Measurements from ENCODE around the gene LINC01488.
A peak's percentile ranks its signal among the peaks of the same experiment; 100 is the strongest.

LINC01488 gene

DNA sequence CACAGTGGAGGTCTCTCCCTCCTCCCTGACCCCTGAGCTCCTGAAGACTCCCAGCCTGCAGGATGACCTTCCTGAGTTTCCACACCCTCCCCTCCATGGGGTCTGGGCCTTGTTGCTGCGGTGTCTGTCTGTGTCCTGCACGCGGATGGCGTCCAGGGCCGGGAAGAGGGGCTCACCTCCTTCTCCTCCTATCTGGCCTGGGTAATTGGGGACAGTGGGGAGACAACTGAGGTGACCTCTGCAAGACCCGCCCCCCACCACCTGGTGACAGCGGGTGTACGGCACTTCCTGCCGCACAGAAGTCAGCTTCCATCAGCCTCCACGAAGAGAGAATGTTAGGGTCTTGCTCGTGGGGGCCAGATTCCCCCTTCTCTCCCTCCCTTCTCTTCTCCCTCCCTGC lies 31.7 kb downstream of the LINC01488 start:
- DNase-seq = no peak

DNA sequence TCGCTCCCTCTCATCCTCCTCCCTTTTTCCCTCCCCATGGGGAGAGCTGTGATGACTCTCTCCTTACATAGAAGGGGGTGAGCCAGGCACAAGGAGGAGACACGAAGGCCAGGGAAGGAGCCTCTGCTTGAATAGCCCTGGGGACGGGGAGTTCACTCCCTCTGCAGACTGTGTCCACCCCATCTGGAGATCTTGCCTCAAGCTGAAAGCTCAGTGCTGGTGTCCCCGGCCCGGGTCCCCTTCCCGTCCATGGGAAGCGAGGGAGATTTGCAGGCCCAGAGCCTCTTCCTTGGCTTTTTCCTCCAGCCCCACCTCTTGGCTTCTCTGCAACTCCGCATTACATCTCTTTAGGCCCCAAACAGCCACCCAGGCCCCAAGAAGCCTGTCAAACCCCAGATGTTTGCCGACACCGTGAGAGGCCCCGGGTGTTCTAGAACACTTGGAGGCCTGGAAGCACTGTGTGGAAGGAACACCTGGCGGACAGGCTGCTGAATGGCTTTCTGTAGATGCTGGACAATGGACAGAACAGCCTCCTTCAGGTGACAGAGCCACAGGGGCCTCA lies 32.3 kb downstream of the LINC01488 start:
- no peak for DNase-seq

GRCh38 chr11:69514771-69515170 lies 33.3 kb downstream of the LINC01488 start:
- no peak for DNase-seq

GRCh38 chr11:69515271-69516245 lies 34.1 kb downstream of the LINC01488 start:
- no peak for DNase-seq

DNA sequence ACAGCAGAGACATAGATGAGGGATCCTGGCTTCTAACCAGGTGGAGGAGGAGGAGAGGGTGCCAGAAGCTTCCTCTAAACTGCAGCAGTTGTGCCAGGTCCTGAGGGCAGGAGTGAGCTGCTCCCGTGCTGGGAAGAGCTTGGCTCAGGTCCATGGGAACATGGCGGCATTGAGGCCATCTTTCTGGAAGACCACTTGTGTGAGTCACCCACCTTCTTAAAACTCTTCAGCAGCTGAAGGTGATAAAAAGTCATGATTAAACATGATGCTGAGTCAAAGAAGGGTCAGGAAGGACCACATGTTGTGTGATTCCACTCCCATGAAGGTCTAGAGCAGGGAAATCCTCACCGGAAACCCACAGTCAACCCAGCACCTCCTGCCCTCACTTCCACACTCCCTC lies 35.1 kb downstream of the LINC01488 start:
- no peak for DNase-seq

DNA sequence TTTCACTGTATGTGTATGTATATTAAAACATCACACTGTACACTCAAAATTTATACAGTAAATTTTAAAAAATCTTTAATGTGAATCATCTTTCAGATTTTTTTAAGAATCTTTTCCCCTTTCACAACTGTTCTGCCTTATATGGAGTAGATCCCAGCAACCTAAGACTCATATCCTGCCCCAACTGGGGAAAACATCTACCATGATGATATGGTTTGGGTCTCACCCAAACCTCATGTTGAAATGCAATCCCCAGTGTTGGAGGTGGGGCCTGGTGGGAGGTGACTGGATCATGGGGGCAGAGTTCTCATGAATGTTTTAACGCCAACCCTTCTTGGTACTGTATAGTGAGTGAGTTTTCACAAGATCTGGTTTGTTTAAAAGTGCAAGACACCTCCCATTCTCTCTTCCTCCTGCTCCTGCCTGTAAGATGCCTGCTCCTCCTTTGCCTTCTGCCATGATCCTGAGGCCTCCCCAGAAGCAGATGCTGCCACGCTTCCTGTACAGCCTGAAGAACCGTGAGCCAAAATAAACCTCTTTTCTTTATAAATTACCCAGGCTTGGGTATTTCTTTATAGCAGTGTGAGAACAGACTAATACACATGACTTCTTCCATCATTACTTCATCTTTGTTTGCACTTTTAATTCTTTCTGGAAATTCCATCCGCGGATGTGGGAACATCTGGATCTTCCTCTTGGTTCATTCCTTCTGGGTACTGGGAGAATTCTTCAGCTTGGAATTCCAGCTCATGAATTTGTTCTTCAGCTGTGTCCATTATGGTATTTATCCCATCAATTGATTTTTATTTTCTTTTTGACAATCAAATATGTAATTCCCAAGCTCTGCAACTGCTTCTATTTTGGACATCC lies 36.9 kb downstream of the LINC01488 start:
- DNase-seq = no peak

DNA sequence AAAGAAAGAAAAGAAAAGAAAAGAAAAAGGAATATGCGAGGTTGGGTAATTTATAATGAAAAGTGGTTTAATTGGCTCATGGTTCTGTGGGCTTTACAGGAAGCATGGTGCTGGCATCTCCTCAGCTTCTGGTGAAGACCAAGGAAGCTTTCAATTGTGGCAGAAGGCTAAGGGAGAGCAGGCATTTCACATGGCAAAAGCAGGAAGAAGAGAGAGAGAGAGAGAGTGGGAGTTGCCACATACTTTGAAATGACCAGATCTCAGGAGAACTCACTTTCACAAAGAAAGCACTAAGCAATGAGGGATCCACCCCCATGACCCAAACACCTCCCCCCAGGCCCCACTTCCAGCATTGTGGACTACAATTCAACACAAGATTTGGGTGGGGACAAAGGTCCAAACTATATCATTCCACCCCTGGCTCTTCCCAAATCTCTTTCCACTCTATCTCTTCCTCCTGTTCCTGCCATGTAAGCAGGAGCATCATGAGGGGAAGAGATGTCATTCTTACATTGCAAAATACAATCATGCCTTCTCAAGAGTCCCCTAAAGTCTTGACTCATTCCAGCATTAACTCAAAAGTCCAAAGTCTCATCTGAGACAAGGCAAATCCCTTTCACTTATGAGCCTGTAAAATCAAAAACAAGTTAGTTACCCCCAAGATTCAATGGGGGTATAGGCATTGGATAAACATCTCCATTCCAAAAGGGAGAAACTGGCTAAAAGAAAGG lies 38.9 kb downstream of the LINC01488 start:
- DNase-seq = no peak

GRCh38 chr11:69521457-69521856 lies 40.0 kb downstream of the LINC01488 start:
- DNase-seq = no peak

DNA sequence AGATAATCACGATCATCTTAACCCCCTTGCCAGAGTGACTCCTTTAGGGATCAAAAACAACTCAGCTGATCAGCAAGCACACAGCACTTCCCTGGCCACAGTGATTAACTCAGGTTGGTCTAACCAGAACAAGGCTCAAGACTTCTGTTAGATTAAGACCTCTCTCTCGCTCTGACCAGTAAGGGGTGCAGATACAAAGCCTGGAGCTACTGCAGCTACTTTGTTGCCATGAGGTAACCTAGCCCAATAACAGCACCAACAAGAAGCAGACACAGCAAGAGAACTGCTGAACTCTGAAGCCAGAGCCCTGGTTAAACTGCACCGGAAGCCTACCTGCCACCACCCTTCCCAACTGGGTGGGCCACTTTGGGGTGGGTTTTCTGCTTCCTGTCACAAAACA lies 42.0 kb downstream of the LINC01488 start:
- no peak for DNase-seq

DNA sequence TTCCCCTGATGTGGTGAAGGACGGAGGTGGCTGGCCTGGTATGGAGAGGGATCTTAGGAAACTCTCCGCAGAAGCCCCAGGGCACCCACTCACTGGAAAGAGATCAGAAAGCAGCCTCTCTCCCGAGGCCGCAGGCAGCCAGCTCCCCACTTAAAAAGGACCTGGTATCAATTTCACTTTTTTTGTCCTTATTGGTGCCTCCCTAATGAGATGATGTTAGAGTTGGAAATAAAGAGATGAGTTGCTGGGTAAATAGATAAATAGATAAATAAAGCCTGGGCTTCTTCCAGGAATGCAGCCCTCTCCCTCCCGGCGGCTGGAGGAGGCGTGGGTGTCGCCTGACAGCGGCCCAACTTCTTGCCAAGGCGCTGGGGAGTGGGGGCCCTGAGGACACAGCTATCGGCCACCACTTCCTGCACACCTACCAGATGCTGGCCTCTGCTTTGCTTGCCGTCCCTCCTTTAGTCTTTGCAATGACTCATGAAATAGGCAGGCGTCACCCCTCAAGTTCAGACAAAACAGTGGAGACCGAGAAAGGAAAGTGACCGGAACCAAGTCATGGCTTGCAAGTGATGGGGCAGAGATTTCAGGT lies 42.9 kb downstream of the LINC01488 start:
- no peak for DNase-seq

DNA sequence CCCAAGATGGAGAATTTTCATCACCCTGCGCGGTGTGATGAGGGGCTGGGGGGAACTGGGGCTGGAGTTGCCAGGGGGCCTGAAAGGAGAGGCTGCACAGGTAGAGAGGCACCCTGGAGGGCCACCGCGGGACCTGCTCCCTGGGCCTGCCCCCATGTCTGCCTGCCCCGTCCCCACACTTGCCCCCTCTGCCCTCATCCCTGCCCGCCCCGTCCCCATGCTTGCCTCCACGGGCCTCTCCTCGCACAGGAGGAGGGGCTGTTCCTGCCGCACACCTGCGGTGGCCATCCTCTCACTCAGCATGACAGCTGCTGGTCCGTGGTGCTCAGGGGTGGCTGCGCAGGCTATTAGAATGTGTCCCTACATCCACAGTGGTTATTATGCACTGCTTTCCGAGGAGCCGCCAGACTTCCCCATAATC lies 43.5 kb downstream of the LINC01488 start:
- no peak for DNase-seq

GRCh38 chr11:69525516-69526452 lies 44.3 kb downstream of the LINC01488 start:
- DNase-seq = no peak

GRCh38 chr11:69526453-69526810 lies 45.0 kb downstream of the LINC01488 start:
- DNase-seq = no peak

GRCh38 chr11:69529001-69529400 lies 47.5 kb downstream of the LINC01488 start:
- DNase-seq = no peak

DNA sequence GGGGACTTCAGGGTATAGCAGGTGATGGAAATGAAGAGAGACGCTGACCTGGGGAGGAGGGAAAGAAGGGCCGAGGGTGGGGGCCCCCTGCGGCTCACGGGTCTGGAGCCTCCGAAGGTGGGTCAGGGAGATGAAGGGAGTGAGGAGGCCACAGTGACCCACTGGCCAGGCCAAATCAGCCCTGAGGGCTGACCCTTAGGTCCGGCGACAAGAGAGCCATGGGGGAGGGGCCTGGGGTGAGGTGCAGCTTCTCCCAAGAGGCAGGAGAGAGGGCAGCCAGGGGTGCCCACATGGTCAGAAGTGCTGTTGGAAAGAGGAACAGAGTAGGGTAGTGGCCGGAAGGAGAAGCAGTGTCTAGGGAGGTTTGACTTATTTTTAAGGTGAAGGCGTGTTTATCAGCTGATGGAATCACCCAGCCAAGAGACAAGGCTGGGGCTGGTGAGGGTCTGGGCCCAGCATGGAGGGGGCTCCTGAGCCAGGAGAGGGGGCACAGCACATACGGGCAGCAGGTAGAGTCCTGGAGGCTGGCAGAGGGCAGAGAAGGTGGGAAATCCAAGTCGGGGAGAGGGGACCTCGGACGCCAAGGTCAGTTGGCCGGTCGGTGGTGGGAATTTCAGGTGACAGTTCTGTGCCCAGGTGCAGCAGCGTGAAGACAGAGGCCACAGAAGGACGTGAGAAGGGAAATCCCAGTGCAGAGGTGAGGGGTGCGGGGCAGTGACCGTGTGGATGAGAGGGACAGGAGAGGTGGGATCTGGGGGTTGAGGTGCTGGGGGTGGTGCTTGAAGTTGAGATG lies 49.0 kb downstream of the LINC01488 start:
- DNase-seq = peak; percentile 7

GRCh38 chr11:69531071-69531716 lies 49.7 kb downstream of the LINC01488 start:
- no peak for DNase-seq

- no peak for DNase-seq
These were observed 50.2 kb downstream of the LINC01488 start for GRCh38 chr11:69531717-69532088.

- DNase-seq = no peak
These were observed 52.1 kb downstream of the LINC01488 start for GRCh38 chr11:69533296-69534165.

DNA sequence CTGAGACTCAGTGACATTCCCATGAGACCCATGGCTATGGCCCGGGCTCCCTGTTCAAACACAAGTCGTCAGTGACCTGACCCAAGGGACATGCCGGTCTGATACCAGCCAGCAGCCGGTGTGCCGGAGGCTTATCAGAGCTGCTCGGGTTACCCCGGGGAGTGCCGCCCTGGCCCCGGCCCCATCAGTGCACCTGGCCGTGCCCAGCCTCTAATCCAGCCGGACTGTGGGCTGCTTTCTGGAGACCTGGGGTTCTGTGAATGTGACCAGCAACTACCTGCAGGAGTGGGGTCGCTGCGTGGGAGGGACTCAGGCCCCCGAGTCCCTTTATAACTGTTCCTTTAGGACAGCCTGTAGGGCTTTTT lies 52.7 kb downstream of the LINC01488 start:
- no peak for DNase-seq

Data from CD4-positive, alpha-beta T cell treated with Interleukin-21 for 1 hour (primary cell).